ENCODE data around the gene OSBPL8.

The OSBPL8 gene

GRCh38 chr12:76568888-76569551 lies 9.4 kb upstream of the OSBPL8 start:
- FAIRE-seq (no peak), DNase-seq (ENCODE audit: insufficient read length, low spot score) (no peak)
- TF ChIP-seq CTCF (IDR thresholded peaks at IDR 0.05; ENCODE audit: insufficient read depth, missing control alignments): no peak

- TF ChIP-seq CTCF (IDR thresholded peaks at IDR 0.05; ENCODE audit: insufficient read depth, missing control alignments): no peak
- FAIRE-seq (peak; percentile 91), DNase-seq (ENCODE audit: insufficient read length, low spot score) (no peak)
Measured at GRCh38 chr12:76568130-76568529, 8.6 kb upstream of the OSBPL8 start.

GRCh38 chr12:76563061-76563460 lies 3.5 kb upstream of the OSBPL8 start:
- DNase-seq (ENCODE audit: insufficient read length, low spot score) (no peak), FAIRE-seq (no peak)
- TF ChIP-seq CTCF (IDR thresholded peaks at IDR 0.05; ENCODE audit: insufficient read depth, missing control alignments): no peak

- no peak for TF ChIP-seq CTCF (IDR thresholded peaks at IDR 0.05; ENCODE audit: insufficient read depth, missing control alignments)
- DNase-seq (ENCODE audit: insufficient read length, low spot score) (no peak), FAIRE-seq (peak; percentile 58)
Measured at GRCh38 chr12:76562130-76562529, 2.6 kb upstream of the OSBPL8 start.

GRCh38 chr12:76560086-76560491 lies 518 bp upstream of the OSBPL8 start:
- TF ChIP-seq CTCF (IDR thresholded peaks at IDR 0.05; ENCODE audit: insufficient read depth, missing control alignments): no peak
- no peak for FAIRE-seq
- DNase-seq (ENCODE audit: insufficient read length, low spot score): no peak

GRCh38 chr12:76558684-76559399 lies 729 bp downstream of the OSBPL8 start:
- no peak for TF ChIP-seq CTCF (IDR thresholded peaks at IDR 0.05; ENCODE audit: insufficient read depth, missing control alignments)
- FAIRE-seq: no peak
- no peak for DNase-seq (ENCODE audit: insufficient read length, low spot score)

- TF ChIP-seq CTCF (IDR thresholded peaks at IDR 0.05; ENCODE audit: insufficient read depth, missing control alignments): no peak
- no peak for FAIRE-seq
- no peak for DNase-seq (ENCODE audit: insufficient read length, low spot score)
Measured at GRCh38 chr12:76556368-76556767, 3.2 kb downstream of the OSBPL8 start.
